GM11168 (cell line): Measurements from ENCODE around the gene MTR.

Experiments used
- in situ Hi-C: fragments of 300-500 bp; cut with MboI; formaldehyde crosslinking; loops from one replicate; pipeline ENCODE4 v1.12.0; 2022; ENCODE audit warnings: low sequenced_read_pairs; ENCODE audit not compliant: unreplicated experiment

MTR gene

GRCh38 chr1:236938760-236939159, 143.7 kb downstream of the MTR start:
- in situ Hi-C loops = no loop called here

GRCh38 chr1:236942431-236942830, 147.3 kb downstream of the MTR start:
- in situ Hi-C loops = no loop called here

GRCh38 chr1:236944556-236944955, 149.5 kb downstream of the MTR start:
- in situ Hi-C loops = no loop called here

GRCh38 chr1:236945002-236945401, 149.9 kb downstream of the MTR start:
- in situ Hi-C loops = no loop called here

GRCh38 chr1:236947794-236948193, 152.7 kb downstream of the MTR start:
- in situ Hi-C loops = no loop called here

- in situ Hi-C loops = no loop called here
Measured at GRCh38 chr1:236948381-236948780, 153.3 kb downstream of the MTR start.

GRCh38 chr1:236948996-236949395, 153.9 kb downstream of the MTR start:
- in situ Hi-C loops = no loop called here

- in situ Hi-C loops = no loop called here
Measured at GRCh38 chr1:236950365-236950764, 155.3 kb downstream of the MTR start.

GRCh38 chr1:236951672-236952071, 156.6 kb downstream of the MTR start:
- in situ Hi-C loops = no loop called here

- in situ Hi-C loops = no loop called here
Measured at GRCh38 chr1:236952246-236953003, 157.3 kb downstream of the MTR start.

- in situ Hi-C loops = no loop called here
Measured at GRCh38 chr1:236953151-236953700, 158.1 kb downstream of the MTR start.
